B cell (primary cell): ENCODE results near the gene ASTN1. TPM values are rescaled to one million over a fixed set of nuclear protein-coding genes. Genes with fewer than 3 reads are reported as not detected.
A peak's percentile ranks its signal among the peaks of the same experiment; 100 is the strongest.

Experiments used
- ATAC-seq: fragments of 200-7000 bp; cut with Tn5 transposase; one replicate; pipeline ENCODE4 v1.10.0; 2021; ENCODE audit warnings: low read depth, mild to moderate bottlenecking, moderate number of reproducible peaks, moderate library complexity
- CTCF ChIA-PET: fragments of 350-600 bp; sonication (Branson Sonifier 250); formaldehyde crosslinking; loops from one replicate; lab custom pipeline; 2021; ENCODE audit warnings: antibody characterized with exemption, inconsistent platforms; lab: Charles Lee
- POLR2A ChIA-PET: fragments of 350-600 bp; sonication (Branson Sonifier 250); formaldehyde crosslinking; loops from one replicate; lab custom pipeline; 2021; ENCODE audit warnings: antibody characterized with exemption; lab: Charles Lee
- DNase-seq: peaks from one replicate; pipeline ENCODE4 v3.0.0; 2013
- H2AFZ ChIP-seq: 2 replicates; pipeline ENCODE4 v1.6.1; 2012; ENCODE audit warnings: mild to moderate bottlenecking, low read depth, low read length; ENCODE audit not compliant: insufficient read depth, poor library complexity, severe bottlenecking
- H3K27ac ChIP-seq, 2 donors: 1 replicate in 1 of 2; 2 replicates in 1 of 2; pipeline ENCODE4 v1.5.1; 2012 to 2013; ENCODE audit warnings: low read length in 2 of 2, mild to moderate bottlenecking in 2 of 2, moderate library complexity in 1 of 2
- H3K27me3 ChIP-seq, 4 experiments: fragments of 200-600 bp in 1 of 4; sonication (generic) in 1 of 4; replicated peaks in 1 of 4; 1 replicate in 2 of 4; 2 replicates in 2 of 4; pipeline versions ENCODE4 v1.6.1 to v1.7.0; 2013 to 2016; ENCODE audit warnings: low read length in 3 of 4, mild to moderate bottlenecking in 2 of 4, mixed read lengths in 1 of 4, moderate library complexity in 1 of 4; ENCODE audit not compliant: insufficient read depth in 4 of 4, control insufficient read depth in 3 of 4; ENCODE audit errors: control extremely low read depth in 1 of 4
- H3K36me3 ChIP-seq, 2 experiments: replicated peaks in 1 of 2; 1 replicate in 1 of 2; 2 replicates in 1 of 2; pipeline versions ENCODE4 v1.6.1 to v1.7.1; 2013; ENCODE audit warnings: low read length in 1 of 2; ENCODE audit not compliant: insufficient read depth in 2 of 2, control insufficient read depth in 1 of 2; ENCODE audit errors: control extremely low read depth in 1 of 2, extremely low read depth in 1 of 2
- H3K4me1 ChIP-seq, 2 donors: fragments of 200-600 bp in 1 of 2; sonication (generic) in 1 of 2; 1 replicate in 1 of 2; 2 replicates in 1 of 2; pipeline versions ENCODE4 v1.5.1 to v1.6.1; 2013 to 2017; ENCODE audit warnings: low read length in 2 of 2; ENCODE audit not compliant: control insufficient read depth in 2 of 2, insufficient read depth in 2 of 2
- H3K4me2 ChIP-seq: replicated peaks from 2 replicates; pipeline ENCODE3; 2012; ENCODE audit warnings: mild to moderate bottlenecking, low read depth, low read length; ENCODE audit not compliant: poor library complexity, severe bottlenecking
- H3K4me3 ChIP-seq, 5 experiments: fragments of 200-600 bp in 1 of 5; sonication (generic) in 1 of 5; 1 replicate in 3 of 5; 2 replicates in 2 of 5; pipeline versions ENCODE4 v1.5.1 to v1.7.0; 2011 to 2016; ENCODE audit warnings: low read length in 4 of 5, mild to moderate bottlenecking in 4 of 5, low read depth in 2 of 5, control low read depth in 1 of 5, moderate library complexity in 1 of 5; ENCODE audit not compliant: insufficient read depth in 1 of 5; ENCODE audit errors: control extremely low read depth in 1 of 5, extremely low read depth in 1 of 5
- H3K79me2 ChIP-seq: fragments of 200-600 bp; sonication (generic); one replicate; pipeline ENCODE4 v1.6.0; 2016; ENCODE audit warnings: low read length; ENCODE audit not compliant: control insufficient read depth, insufficient read depth
- H3K9ac ChIP-seq: fragments of 200-600 bp; sonication (generic); 2 replicates; pipeline ENCODE4 v1.6.1; 2017; ENCODE audit warnings: mild to moderate bottlenecking, low read length, moderate library complexity
- H3K9me3 ChIP-seq, 3 donors: one replicate each; pipeline versions ENCODE4 v1.6.1 to v1.7.1; 2013; ENCODE audit warnings: low read length in 2 of 3; ENCODE audit not compliant: control insufficient read depth in 2 of 3, insufficient read depth in 1 of 3; ENCODE audit errors: control extremely low read depth in 1 of 3
- H4K20me1 ChIP-seq: 2 replicates; pipeline ENCODE4 v1.6.0; 2012; ENCODE audit warnings: mild to moderate bottlenecking, low read length; ENCODE audit not compliant: insufficient read depth, control insufficient read depth, poor library complexity, severe bottlenecking
- H3K27ac Mint-ChIP-seq: one replicate; pipeline ENCODE4 v1.8.0; 2021; ENCODE audit warnings: mixed read lengths
- H3K27me3 Mint-ChIP-seq: one replicate; pipeline ENCODE4 v1.8.0; 2021; ENCODE audit warnings: mixed read lengths
- H3K4me1 Mint-ChIP-seq: one replicate; pipeline ENCODE4 v1.8.0; 2021; ENCODE audit warnings: mixed read lengths
- H3K4me3 Mint-ChIP-seq: one replicate; pipeline ENCODE4 v1.8.0; 2021; ENCODE audit warnings: mixed read lengths
- H3K9me3 Mint-ChIP-seq: one replicate; pipeline ENCODE4 v1.8.0; 2022; ENCODE audit warnings: mixed read lengths; ENCODE audit not compliant: insufficient read depth
- EZH2 ChIP-seq: IDR thresholded peaks from 2 replicates; pipeline ENCODE4 v1.6.1; 2012; ENCODE audit warnings: borderline replicate concordance, low read depth, mild to moderate bottlenecking, moderate library complexity, low read length; ENCODE audit not compliant: insufficient read depth, poor library complexity, severe bottlenecking
- WGBS: methylation state at CpG from one replicate; pipeline ENCODE4 v1.1.5; 2013; ENCODE audit warnings: missing lambda C conversion rate; ENCODE audit not compliant: insufficient coverage; 5-methylcytosine and 5-hydroxymethylcytosine counted together
- intact Hi-C: fragments of 100-400 bp; cut with micrococcal nuclease; formaldehyde crosslinking; loops from one replicate; pipeline ENCODE4 v1.10.0; 2022
- polyA plus RNA-seq: library from polyadenylated mRNA; depleted of rRNA; stranded (reverse); fragments of >200 nt; gene quantifications from 2 replicates; pipeline ENCODE4 v1.2.3, GENCODE V29; 2012
- total RNA-seq, 2 donors: library from RNA; stranded (reverse); fragments of 120-200 nt in 1 of 2; gene quantifications; 1 replicate in 1 of 2; 2 replicates in 1 of 2; pipeline versions ENCODE4 v1.2.3 to v1.2.4, GENCODE V29; 2013 to 2022
- TF ChIP-seq, protein P1 (sequence below): fragments of 200-600 bp; IDR thresholded peaks from one replicate; pipeline ENCODE4 v1.8.0; 2022; ENCODE audit warnings: antibody characterized with exemption, mild to moderate bottlenecking

The ASTN1 gene
- total and polyA plus RNA-seq, 2 donors (not counting 1 experiment from before 2014, with no cell fraction given), result not detected

DNA sequence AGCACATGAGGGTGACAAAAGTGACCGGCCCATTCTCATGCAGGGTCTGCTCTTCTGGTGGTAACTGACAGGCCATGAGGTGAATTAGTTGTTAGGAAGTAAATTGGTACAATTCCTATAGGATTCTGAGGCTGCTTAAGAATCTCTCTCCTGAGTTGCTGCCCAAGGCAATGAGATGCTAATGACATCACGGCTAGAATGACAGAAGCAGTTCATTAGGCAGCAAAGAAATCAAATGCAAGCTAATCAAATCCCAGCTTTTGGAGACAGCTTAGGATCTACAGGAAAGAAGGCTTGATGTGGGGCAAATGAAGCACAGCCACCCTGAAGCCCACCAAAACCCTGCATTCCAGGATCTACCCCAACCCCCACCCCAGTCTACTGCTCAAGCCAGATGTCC lies 265.2 kb downstream of the ASTN1 start:
- WGBS, result 100% methylated on average over 1 of the region's 2 CpGs
- ChIA-PET CTCF (interaction anchor here (0.6 to 2.0 kb wide), 5 partner anchors 9 to 1331 kb away, joined by 3 to 6 read pairs (median 3); no protein-coding TSS in a partner anchor), POLR2A (no interaction called here)
- no peak for ATAC-seq
- Histone ChIP-seq H3K36me3 (no peaks in the 10 kb centered on the region), H3K9ac (no peak overlapping the region), H3K27ac (no peak overlapping the region), H4K20me1 (no peaks in the 10 kb centered on the region), H3K4me3 (no peak overlapping the region), H2AFZ (no peak overlapping the region), H3K4me2 (no peak overlapping the region), H3K4me1 (no peaks in the 10 kb centered on the region), H3K79me2 (no peaks in the 10 kb centered on the region), H3K9me3 (no peaks in the 10 kb centered on the region), H3K27me3 (peaks cover 0 to 5% (median 0%) of the 10 kb centered on the region in 4 experiments)
- Mint-ChIP-seq H3K27ac (no peak overlapping the region), H3K9me3 (no peaks in the 10 kb centered on the region), H3K27me3 (peaks cover 43% of the 10 kb centered on the region), H3K4me1 (peaks cover 4% of the 10 kb centered on the region), H3K4me3 (no peak overlapping the region)
- DNase-seq, result no peak
- no peak for TF ChIP-seq EZH2
- TF ChIP-seq, protein P1, sequence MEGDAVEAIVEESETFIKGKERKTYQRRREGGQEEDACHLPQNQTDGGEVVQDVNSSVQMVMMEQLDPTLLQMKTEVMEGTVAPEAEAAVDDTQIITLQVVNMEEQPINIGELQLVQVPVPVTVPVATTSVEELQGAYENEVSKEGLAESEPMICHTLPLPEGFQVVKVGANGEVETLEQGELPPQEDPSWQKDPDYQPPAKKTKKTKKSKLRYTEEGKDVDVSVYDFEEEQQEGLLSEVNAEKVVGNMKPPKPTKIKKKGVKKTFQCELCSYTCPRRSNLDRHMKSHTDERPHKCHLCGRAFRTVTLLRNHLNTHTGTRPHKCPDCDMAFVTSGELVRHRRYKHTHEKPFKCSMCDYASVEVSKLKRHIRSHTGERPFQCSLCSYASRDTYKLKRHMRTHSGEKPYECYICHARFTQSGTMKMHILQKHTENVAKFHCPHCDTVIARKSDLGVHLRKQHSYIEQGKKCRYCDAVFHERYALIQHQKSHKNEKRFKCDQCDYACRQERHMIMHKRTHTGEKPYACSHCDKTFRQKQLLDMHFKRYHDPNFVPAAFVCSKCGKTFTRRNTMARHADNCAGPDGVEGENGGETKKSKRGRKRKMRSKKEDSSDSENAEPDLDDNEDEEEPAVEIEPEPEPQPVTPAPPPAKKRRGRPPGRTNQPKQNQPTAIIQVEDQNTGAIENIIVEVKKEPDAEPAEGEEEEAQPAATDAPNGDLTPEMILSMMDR, result no peak
- intact Hi-C loops, result no loop called here

DNA sequence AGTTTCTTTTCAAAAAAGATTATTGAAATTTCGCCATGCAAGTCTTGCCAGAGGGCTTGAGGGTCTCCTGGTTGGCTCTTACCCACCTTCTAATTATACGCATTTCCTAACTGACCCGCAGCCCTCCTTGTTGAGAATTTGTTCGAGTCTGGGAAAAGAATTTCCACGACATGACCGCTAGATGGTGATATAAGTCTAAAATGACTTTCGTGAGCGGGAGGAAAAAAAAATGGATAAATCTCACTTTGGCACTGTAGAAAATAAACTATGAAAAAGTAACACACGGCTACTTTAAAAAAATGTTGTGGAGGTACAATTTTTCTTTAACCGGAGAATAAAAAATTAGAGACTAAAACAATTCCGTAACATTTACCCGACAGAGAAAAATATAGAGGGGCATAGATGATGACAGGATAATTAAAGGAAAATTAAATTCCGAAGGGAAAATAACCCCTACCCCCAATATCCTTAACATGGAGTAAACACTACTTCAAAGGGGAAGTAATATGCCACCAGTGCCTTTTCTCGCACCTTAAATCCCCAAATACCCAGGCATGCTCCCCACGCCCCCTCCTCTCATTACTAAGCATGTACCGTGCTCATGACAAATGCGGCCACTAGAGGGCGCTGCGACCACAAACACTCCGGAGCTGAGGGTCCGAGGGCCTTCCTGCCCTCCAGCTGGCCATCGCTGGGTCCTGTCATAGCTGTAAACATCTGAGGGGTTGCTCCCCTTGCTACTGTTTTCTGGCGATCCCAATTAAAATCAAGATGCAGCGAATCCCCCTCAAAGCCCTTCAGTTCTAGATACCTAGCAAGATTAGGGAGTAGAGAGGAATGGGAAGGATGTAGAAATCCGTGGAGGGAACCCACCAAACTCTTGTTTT lies 266.9 kb downstream of the ASTN1 start:
- H2AFZ ChIP-seq, result no peak overlapping the region
- ChIA-PET CTCF (interaction anchor here (0.7 to 2.0 kb wide), 4 partner anchors 9 to 14 kb away, joined by 3 to 6 read pairs (median 4); no protein-coding TSS in a partner anchor), POLR2A (no interaction called here)
- H3K36me3 ChIP-seq, result no peaks in the 10 kb centered on the region
- Mint-ChIP-seq H3K27me3 (peaks cover 31% of the 10 kb centered on the region), H3K4me1 (peaks cover 4% of the 10 kb centered on the region), H3K27ac (no peak overlapping the region), H3K9me3 (no peaks in the 10 kb centered on the region), H3K4me3 (no peak overlapping the region)
- no peak overlapping the region for H3K27ac ChIP-seq
- intact Hi-C loops, result no loop called here
- H3K4me2 ChIP-seq, result peak overlapping the region; percentile 17
- H3K4me3 ChIP-seq, result no peak overlapping the region
- H4K20me1 ChIP-seq, result no peaks in the 10 kb centered on the region
- no peak overlapping the region for H3K9ac ChIP-seq
- H3K27me3 ChIP-seq, result peaks cover 0 to 9% (median 0%) of the 10 kb centered on the region in 4 experiments
- H3K79me2 ChIP-seq, result no peaks in the 10 kb centered on the region
- DNase-seq, result peak; percentile 38
- TF ChIP-seq, protein P1, result peak; percentile 78
- TF ChIP-seq EZH2, result no peak
- no peaks in the 10 kb centered on the region for H3K4me1 ChIP-seq
- 2% methylated on average over 11 of the region's 25 CpGs for WGBS
- ATAC-seq, result no peak
- no peaks in the 10 kb centered on the region for H3K9me3 ChIP-seq
